ENCODE data around the gene TEX53. TPM values are rescaled to one million over a fixed set of nuclear protein-coding genes. Genes with fewer than 3 reads are reported as not detected.

The TEX53 gene
- total and polyA plus RNA-seq, 2 donors (not counting 1 experiment from before 2014, with no cell fraction given) = not detected

GRCh38 chr9:114678130-114678529 lies 20.5 kb upstream of the TEX53 start:
- Histone ChIP-seq H3K9ac (ENCODE audit: low read length) (no peak overlapping the region), H3K4me3 (ENCODE audit: control extremely low read depth in 1 of 5, extremely low read depth in 1 of 5, insufficient read depth in 1 of 5, low read depth in 2 of 5, low read length in 4 of 5) (no peak overlapping the region), H3K4me2 (replicated peaks; ENCODE audit: low read depth, low read length, poor library complexity, severe bottlenecking) (no peak overlapping the region), H3K4me1 (ENCODE audit: control insufficient read depth in 2 of 2, insufficient read depth in 2 of 2, low read length in 2 of 2) (peaks cover 0 to 4% of the 10 kb centered on the region in 2 donors), H2AFZ (ENCODE audit: insufficient read depth, low read depth, low read length, poor library complexity, severe bottlenecking) (no peak overlapping the region), H3K79me2 (ENCODE audit: control insufficient read depth, insufficient read depth, low read length) (no peaks in the 10 kb centered on the region), H3K27me3 (replicated peaks in 1 of 4; ENCODE audit: control extremely low read depth in 1 of 4, control insufficient read depth in 3 of 4, insufficient read depth in 4 of 4, low read length in 3 of 4) (peaks cover 0 to 15% (median 8%) of the 10 kb centered on the region in 4 experiments), H3K36me3 (replicated peaks in 1 of 2; ENCODE audit: control extremely low read depth in 1 of 2, control insufficient read depth in 1 of 2, extremely low read depth in 1 of 2, insufficient read depth in 2 of 2, low read length in 1 of 2) (no peaks in the 10 kb centered on the region), H4K20me1 (ENCODE audit: control insufficient read depth, insufficient read depth, low read length, poor library complexity, severe bottlenecking) (no peaks in the 10 kb centered on the region), H3K27ac (ENCODE audit: low read length in 2 of 2) (no peak overlapping the region), H3K9me3 (ENCODE audit: control extremely low read depth in 1 of 3, control insufficient read depth in 2 of 3, insufficient read depth in 1 of 3, low read length in 2 of 3) (no peaks in the 10 kb centered on the region)
- no peak for TF ChIP-seq EZH2 (IDR thresholded peaks at IDR 0.05; ENCODE audit: borderline replicate concordance, insufficient read depth, low read depth, low read length, poor library complexity, severe bottlenecking)
- TF ChIP-seq CTCF (IDR thresholded peaks at IDR 0.05) = no peak
- Mint-ChIP-seq H3K27ac (no peak overlapping the region), H3K4me3 (no peak overlapping the region), H3K4me1 (peaks cover 2% of the 10 kb centered on the region), H3K9me3 (ENCODE audit: insufficient read depth) (no peaks in the 10 kb centered on the region), H3K27me3 (peaks cover 58% of the 10 kb centered on the region)
- ChIA-PET POLR2A (no interaction called here), CTCF (interaction anchor here (1.5 to 9.1 kb wide), 2 partner anchors 334 to 337 kb away, joined by 3 to 86 read pairs; no protein-coding TSS in a partner anchor)
- 100% methylated on average over 1 of the region's 3 CpGs for WGBS (ENCODE audit: insufficient coverage)
- intact Hi-C loops (cut with micrococcal nuclease) = no loop called here
- no peak for DNase-seq
- ATAC-seq (ENCODE audit: low read depth) = no peak

GRCh38 chr9:114677418-114677817 lies 19.8 kb upstream of the TEX53 start:
- DNase-seq (no peak), ATAC-seq (ENCODE audit: low read depth) (no peak)
- Histone ChIP-seq H3K9me3 (ENCODE audit: control extremely low read depth in 1 of 3, control insufficient read depth in 2 of 3, insufficient read depth in 1 of 3, low read length in 2 of 3) (no peaks in the 10 kb centered on the region), H3K27ac (ENCODE audit: low read length in 2 of 2) (no peak overlapping the region), H3K4me2 (replicated peaks; ENCODE audit: low read depth, low read length, poor library complexity, severe bottlenecking) (no peak overlapping the region), H3K9ac (ENCODE audit: low read length) (no peak overlapping the region), H3K4me1 (ENCODE audit: control insufficient read depth in 2 of 2, insufficient read depth in 2 of 2, low read length in 2 of 2) (peaks cover 0 to 4% of the 10 kb centered on the region in 2 donors), H3K27me3 (replicated peaks in 1 of 4; ENCODE audit: control extremely low read depth in 1 of 4, control insufficient read depth in 3 of 4, insufficient read depth in 4 of 4, low read length in 3 of 4) (peaks cover 0 to 15% (median 8%) of the 10 kb centered on the region in 4 experiments), H3K4me3 (ENCODE audit: control extremely low read depth in 1 of 5, extremely low read depth in 1 of 5, insufficient read depth in 1 of 5, low read depth in 2 of 5, low read length in 4 of 5) (no peak overlapping the region), H2AFZ (ENCODE audit: insufficient read depth, low read depth, low read length, poor library complexity, severe bottlenecking) (no peak overlapping the region), H3K79me2 (ENCODE audit: control insufficient read depth, insufficient read depth, low read length) (no peaks in the 10 kb centered on the region), H3K36me3 (replicated peaks in 1 of 2; ENCODE audit: control extremely low read depth in 1 of 2, control insufficient read depth in 1 of 2, extremely low read depth in 1 of 2, insufficient read depth in 2 of 2, low read length in 1 of 2) (no peaks in the 10 kb centered on the region), H4K20me1 (ENCODE audit: control insufficient read depth, insufficient read depth, low read length, poor library complexity, severe bottlenecking) (no peaks in the 10 kb centered on the region)
- Mint-ChIP-seq H3K4me1 (peaks cover 2% of the 10 kb centered on the region), H3K27me3 (peaks cover 64% of the 10 kb centered on the region), H3K4me3 (no peak overlapping the region), H3K27ac (no peak overlapping the region), H3K9me3 (ENCODE audit: insufficient read depth) (no peaks in the 10 kb centered on the region)
- intact Hi-C loops (cut with micrococcal nuclease) = no loop called here
- no peak for TF ChIP-seq EZH2 (IDR thresholded peaks at IDR 0.05; ENCODE audit: borderline replicate concordance, insufficient read depth, low read depth, low read length, poor library complexity, severe bottlenecking)
- no peak for TF ChIP-seq CTCF (IDR thresholded peaks at IDR 0.05)
- ChIA-PET CTCF (interaction anchor here (1.5 to 9.1 kb wide), 2 partner anchors 335 to 338 kb away, joined by 3 to 86 read pairs; no protein-coding TSS in a partner anchor), POLR2A (no interaction called here)
- 70% methylated on average over 1 of the region's 3 CpGs for WGBS (ENCODE audit: insufficient coverage)
